AG08395 (cell line): ENCODE results near the gene C3orf52.
A peak's percentile ranks its signal among the peaks of the same experiment; 100 is the strongest.

Experiments
- DNase-seq: peaks from one replicate; pipeline ENCODE4 v3.0.0; 2012; ENCODE audit warnings: mixed read lengths, low spot score

Gene C3orf52

GRCh38 chr3:112119962-112120836, 34.0 kb downstream of the C3orf52 start:
- DNase-seq = no peak

- DNase-seq = no peak
Observed at GRCh38 chr3:112121577-112122547, 35.7 kb downstream of the C3orf52 start.

DNA sequence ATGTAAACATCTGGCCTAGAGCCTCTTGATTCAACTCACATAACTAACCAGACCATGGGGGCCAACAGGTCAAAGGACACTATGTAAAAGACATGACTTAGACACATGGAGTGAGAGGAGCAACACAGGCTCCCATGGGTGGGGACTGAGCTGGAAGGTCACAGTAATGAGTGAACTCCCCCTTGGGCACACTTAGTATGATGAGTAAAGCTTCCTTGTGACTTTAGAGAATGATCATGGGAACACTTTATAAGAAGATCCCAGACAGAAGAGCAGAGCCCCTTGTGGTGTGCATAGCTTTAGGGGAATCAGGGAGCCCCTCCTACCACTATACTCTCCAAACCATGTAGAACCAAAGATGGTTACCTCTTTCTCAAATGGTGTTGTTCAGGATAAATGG, 36.7 kb downstream of the C3orf52 start:
- no peak for DNase-seq

- no peak for DNase-seq
Observed at GRCh38 chr3:112123548-112123947, 37.4 kb downstream of the C3orf52 start.

DNA sequence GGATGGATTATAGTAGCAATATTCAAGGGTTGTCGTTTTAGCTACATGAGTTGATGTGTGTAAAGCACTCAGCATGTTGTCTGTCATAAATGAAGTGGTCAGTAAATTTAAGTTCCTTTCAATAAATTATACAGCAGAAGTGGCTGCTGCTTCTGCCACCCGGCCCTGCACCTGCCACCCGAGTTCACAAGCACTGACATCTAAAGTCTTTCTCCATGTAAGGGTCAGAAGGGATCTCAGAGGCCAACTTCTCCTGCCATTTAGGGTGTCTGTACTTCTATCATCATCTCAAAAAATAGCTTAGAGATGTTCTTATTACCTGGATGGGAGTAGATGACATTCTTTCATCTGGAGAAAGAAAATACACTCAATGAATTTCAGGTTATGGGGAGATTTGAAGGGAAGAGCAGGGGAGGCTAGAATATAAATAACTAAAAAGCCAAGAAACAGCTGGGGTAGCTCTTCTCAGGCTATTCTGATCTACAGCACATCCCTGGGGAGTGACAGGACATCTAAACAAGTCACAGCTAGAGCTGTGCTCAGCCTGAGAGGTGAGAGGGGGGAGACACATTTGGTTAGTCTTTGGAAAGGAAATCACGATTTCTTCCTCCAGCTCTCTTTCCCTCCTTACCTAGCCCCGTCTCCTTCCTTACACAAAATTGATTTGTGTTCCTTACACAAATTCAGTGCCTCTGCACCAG, 38.9 kb downstream of the C3orf52 start:
- DNase-seq = no peak

DNA sequence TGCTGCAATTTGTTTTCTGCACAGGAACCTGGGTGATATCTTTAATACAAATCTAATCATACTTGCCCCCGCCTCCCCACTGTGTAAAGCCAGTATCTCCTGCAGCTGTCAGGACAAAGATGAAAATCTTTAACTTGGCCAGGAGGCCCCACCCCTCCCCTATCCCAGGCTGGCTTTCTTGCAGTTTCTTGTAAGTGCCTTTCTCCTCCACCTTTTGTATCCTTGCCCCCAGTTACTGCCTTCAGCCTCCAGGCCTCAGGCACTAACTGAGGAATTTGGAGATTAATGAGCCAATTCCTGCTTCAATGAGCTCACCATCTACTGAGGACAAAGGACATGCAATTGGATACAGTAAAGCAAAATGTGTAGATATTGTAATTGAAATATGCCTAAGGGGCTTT, 40.3 kb downstream of the C3orf52 start:
- DNase-seq = peak; percentile 26

- DNase-seq = no peak
Observed at GRCh38 chr3:112127522-112128494, 41.6 kb downstream of the C3orf52 start.

DNA sequence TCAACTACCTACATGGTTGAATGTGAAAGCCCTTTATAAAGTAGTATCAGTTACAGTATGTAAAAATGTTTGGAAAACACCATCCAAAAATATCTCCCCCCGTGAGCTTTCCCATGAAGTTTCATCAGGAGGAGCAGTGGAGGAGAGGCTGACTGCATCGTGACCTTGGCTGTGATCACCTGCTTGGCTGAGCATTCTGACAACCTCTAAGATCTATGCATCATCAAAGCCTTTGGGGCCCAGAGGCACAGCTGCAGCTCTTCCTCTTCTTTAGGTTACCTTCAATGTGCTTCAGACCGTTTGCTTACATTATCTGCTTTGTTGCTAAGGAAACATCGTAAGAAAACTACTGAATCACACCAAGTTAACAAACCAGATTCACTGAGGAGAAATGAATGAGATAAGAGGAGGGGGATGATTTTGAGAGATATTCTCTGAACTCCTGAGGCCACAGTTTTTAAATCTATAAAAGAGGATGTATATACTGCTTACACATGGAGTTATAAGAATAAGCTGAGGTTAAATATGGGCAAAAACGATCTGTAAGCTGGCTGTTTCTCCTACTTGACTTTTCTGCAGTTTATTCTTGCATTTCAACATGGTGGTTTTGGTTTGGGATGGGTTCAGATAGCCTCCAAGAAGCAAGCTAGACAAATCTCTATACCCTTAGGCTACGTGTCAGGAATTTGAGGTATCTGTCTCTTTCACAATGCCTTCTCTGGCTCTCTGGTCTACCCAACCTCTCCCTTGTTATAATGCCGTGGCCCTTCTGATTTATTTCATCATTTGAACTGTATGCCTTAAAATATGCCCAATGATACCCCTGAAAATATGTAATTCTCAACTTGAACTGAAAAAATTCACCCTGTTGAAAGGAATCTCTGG, 42.9 kb downstream of the C3orf52 start:
- peak; percentile 23 for DNase-seq

DNA sequence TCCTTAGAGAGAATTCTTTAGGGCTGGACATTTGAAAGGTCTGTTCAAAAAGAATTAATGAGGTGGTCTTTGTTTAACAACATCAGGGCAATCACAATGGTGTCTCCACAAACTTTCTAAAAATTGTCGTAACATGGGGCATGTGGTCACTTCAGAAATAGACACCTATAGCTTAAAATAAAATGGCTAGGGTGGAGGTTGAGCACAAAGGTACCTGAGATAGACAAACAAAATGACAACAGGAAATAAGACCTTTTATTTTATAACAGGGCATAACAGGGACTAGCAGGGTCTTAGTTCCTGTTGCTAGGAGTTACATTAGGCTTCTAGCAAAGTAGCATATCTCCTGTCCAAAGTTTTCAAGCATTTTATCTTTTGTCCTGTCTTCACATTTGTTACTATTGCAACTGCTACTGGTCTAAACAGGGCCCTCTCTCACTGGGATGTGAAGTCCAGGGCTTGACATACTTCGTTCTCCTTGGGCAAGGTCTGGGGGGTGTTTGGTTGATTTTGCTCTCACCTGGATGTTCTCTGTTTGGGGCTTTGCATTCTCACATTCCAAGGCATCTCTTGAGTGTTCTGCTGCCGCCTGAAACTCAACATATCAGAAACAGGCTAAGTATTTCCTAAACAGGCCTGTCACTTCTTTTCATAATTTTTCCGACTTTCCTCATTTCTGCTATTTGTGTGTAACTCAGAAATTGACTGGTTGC, 43.9 kb downstream of the C3orf52 start:
- no peak for DNase-seq

DNA sequence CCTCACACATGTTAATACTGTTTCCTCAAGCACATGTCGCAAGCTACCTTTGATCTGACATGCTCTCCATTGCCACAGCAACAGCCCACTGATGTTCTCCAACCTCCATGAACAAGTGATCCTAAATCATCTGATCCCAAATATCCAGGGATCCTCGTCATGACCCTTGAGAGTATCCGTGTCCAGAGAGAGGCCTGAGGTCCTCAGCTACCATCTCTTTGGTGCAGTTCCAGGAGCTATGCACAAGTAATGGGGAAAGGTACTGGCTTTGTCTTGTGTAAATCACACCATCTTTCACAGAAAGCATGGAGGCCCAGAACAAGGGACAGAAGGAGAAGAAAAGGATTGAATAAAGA, 44.4 kb downstream of the C3orf52 start:
- DNase-seq = no peak

GRCh38 chr3:112131111-112131510, 44.9 kb downstream of the C3orf52 start:
- DNase-seq = no peak

- DNase-seq = no peak
Observed at GRCh38 chr3:112132088-112132487, 45.9 kb downstream of the C3orf52 start.

DNA sequence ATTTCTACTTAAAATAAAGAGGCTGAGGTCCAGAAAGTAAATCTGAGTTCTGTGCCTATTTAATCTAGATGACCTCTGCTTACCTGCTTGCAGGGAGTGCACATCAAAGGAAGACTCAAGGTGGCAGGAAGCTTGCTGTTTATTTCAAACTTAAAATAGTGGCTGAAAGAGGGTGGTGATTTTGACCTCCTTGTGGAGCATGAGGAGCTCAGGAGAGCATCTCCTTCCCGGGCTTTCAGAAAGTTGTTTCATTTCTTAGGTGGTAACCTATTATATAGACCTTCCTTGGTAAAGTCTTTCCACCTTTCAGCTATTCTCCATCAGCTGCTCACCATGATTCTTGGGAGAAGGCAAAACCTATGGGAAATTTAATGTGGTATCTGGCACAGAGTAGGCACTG, 46.4 kb downstream of the C3orf52 start:
- DNase-seq = no peak

DNA sequence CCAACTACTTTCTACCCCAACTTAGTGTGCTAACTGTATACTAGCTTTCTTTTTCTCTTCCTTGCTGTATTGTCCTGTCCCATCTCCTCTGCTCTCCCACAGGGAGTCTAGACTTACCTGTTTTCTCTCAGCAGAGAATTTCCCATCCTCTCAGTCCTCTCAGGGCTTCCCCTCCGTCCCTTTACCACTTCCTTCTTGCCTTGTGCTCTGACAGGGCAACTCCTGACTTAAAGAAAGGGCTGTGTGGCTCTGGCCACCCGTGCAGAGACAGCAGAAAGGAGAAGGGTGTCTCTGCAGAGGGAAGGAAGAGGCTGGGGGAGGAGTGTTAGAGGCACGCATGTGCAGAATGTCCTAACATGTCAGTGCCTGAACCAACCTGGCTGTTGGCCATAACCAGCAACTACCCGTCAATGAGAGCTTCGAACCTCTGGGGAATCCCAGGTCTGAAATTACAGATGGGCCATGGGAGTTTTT, 46.8 kb downstream of the C3orf52 start, which contains the start of gene GCSAM:
Gene GCSAM (minus strand): TSS at position 274 of the 474 bp plus-strand sequence. CDS start 128 bp downstream, at position 146.
- no peak for DNase-seq

DNA sequence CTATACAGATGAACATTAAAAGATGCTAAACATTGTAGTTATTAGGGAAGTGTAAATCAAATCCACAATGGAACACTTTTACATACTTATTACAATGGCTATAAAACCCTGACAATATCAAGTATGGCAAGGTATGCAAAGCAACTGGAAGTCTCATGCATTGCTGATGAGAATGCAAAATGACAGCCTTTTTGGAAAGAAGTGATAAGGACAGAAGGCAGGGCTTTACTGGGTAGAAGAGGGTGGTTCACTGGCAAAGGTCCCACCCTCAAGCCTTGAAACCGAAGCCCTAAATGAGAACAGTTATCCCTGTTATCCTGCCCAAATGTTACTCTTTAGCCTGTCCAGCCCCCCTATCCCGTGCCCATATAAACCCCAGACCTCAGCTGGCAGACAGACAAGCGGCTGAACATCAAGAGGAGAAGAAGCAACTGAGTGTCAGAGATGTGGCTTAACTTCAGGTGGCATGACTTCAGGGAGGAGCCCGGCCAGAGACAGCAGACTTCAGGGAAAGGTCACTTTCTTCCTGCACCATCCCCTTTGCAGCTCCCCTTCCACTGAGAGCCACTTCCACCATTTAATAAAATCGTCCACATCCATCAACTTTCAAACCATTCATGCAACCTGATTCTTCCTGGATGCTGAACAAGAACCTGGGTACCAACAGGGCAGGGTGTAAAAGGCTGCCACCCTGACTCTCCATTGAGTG, 47.6 kb downstream of the C3orf52 start:
- DNase-seq = no peak

DNA sequence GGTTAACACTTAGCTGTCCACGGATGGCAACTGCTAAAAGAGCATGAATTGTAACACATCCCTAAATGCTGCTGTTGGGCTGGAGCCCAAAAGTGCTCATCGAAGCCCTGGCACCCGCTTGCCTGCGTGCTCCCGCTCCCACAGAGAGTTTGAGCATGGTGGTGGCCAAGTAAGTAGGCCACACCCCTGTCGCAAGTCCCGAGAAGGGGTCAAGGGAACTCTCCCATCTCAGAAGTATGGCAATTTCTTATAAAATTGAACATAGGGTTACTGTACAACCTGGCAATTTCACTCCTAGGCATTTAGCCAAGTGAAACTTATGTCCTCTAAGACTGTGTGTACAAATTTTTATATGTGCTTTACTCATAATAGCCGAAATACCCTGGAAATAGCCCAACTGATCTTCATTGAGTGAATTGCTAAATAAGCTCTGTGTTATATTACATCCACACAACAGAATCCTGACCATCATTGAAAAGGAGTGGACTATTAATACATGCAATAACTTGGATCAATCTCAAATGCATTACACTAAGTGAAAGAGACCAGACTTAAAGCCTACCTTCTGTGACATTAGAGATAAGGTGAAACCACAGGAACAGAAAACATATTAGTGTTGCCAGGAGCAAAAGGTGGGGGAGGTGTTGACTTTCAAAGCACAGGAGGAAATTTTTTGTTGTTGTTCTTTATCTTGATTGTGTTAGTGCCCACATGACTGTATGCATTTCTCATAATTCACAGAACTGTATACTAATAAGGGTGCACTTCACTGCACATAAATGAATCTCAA, 48.3 kb downstream of the C3orf52 start:
- no peak for DNase-seq

DNA sequence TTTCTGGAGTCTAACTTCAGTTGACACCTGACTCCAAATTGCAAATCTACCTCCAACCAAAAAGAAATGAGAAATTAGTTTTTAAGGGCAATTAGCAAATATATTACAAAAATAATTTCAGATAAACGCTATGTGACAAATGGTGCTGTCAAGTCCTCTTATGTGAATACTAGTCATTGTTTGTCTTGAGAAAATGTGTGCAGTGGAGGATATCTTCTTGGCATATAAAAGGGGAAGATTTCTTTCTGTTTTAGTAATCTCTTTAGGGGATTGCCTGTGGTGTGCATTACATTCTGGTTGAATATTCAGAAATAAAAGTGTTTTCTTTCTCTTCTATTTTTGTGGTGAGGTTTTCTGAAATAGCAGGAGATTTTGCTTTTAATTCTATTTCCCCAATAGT, 49.9 kb downstream of the C3orf52 start:
- no peak for DNase-seq
